ENCODE results near the gene GSAP. TPM values are rescaled to one million over a fixed set of nuclear protein-coding genes. Genes with fewer than 3 reads are reported as not detected.
"Not testable (repeated sequence)": the region's sequence is repeated elsewhere in the genome, so short reads cannot be mapped to it uniquely, and the experiment has no call there.

The GSAP gene
- polyA plus RNA-seq, 3 donors, result 8.2 to 10.7 (median 10.3) TPM

- DNase-seq (ENCODE audit: low read depth in 3 of 3, low spot score in 2 of 3), result no peak
Measured at GRCh38 chr7:77293046-77293445, 123.1 kb downstream of the GSAP start.

- no peak for DNase-seq (ENCODE audit: low read depth in 3 of 3, low spot score in 2 of 3)
Measured at GRCh38 chr7:77290425-77290824, 125.7 kb downstream of the GSAP start.

GRCh38 chr7:77289387-77289786 is 126.8 kb downstream of the GSAP start:
- DNase-seq (ENCODE audit: low read depth in 3 of 3, low spot score in 2 of 3), result no peak

- no peak for DNase-seq (ENCODE audit: low read depth in 3 of 3, low spot score in 2 of 3)
Measured at GRCh38 chr7:77288676-77289320, 127.4 kb downstream of the GSAP start.

GRCh38 chr7:77284616-77285015 is 131.5 kb downstream of the GSAP start:
- no peak for DNase-seq (ENCODE audit: low read depth in 3 of 3, low spot score in 2 of 3)

GRCh38 chr7:77284005-77284404 is 132.1 kb downstream of the GSAP start:
- no peak for DNase-seq (ENCODE audit: low read depth in 3 of 3, low spot score in 2 of 3)

- no peak for DNase-seq (ENCODE audit: low read depth in 3 of 3, low spot score in 2 of 3)
Measured at GRCh38 chr7:77282897-77283296, 133.3 kb downstream of the GSAP start.

GRCh38 chr7:77281780-77282478 is 134.2 kb downstream of the GSAP start:
- DNase-seq (ENCODE audit: low read depth in 3 of 3, low spot score in 2 of 3), result no peak

GRCh38 chr7:77276120-77276519 is 140.0 kb downstream of the GSAP start:
- DNase-seq (ENCODE audit: low read depth in 3 of 3, low spot score in 2 of 3), result no peak

GRCh38 chr7:77275663-77276062 is 140.5 kb downstream of the GSAP start:
- not testable (repeated sequence) for DNase-seq (ENCODE audit: low read depth in 3 of 3, low spot score in 2 of 3)

GRCh38 chr7:77271766-77272165 is 144.4 kb downstream of the GSAP start:
- no peak for DNase-seq (ENCODE audit: low read depth in 3 of 3, low spot score in 2 of 3)

GRCh38 chr7:77270094-77270480 is 146.1 kb downstream of the GSAP start:
- DNase-seq (ENCODE audit: low read depth in 3 of 3, low spot score in 2 of 3), result no peak

GRCh38 chr7:77269360-77270093 is 146.6 kb downstream of the GSAP start:
- DNase-seq (ENCODE audit: low read depth in 3 of 3, low spot score in 2 of 3), result no peak

- no peak for DNase-seq (ENCODE audit: low read depth in 3 of 3, low spot score in 2 of 3)
Measured at GRCh38 chr7:77266291-77266794, 149.8 kb downstream of the GSAP start.

GRCh38 chr7:77265666-77266065 is 150.5 kb downstream of the GSAP start:
- DNase-seq (ENCODE audit: low read depth in 3 of 3, low spot score in 2 of 3), result no peak

GRCh38 chr7:77262316-77262715 is 153.8 kb downstream of the GSAP start:
- no peak for DNase-seq (ENCODE audit: low read depth in 3 of 3, low spot score in 2 of 3)

Other genes starting within 250 kb of the GSAP start
- 100 to 1,000 TPM in 1 of 3 donors, 10 to 100 TPM in 2; 58.1 to 104 (median 92.3) TPM for gene FGL2, start 216.5 kb downstream of the GSAP start, polyA plus RNA-seq (ENCODE audit: insufficient read length in 3 of 3)
- gene PTPN12, start 120.9 kb upstream of the GSAP start, polyA plus RNA-seq (ENCODE audit: insufficient read length in 3 of 3), result 100 to 1,000 TPM in 2 of 3 donors, 10 to 100 TPM in 1; 99.1 to 112 (median 102) TPM